Kidney glomerular epithelial cell (primary cell): ENCODE measurements around the gene HSDL2.
"Not testable (repeated sequence)": the region's sequence is repeated elsewhere in the genome, so short reads cannot be mapped to it uniquely, and the experiment has no call there.

Source experiments
- DNase-seq: peaks from one replicate; lab custom pipeline; 2025; lab: John Stamatoyannopoulos, UW

Gene HSDL2

GRCh38 chr9:112380102-112380824 is at the start of gene HSDL2:
TSS of gene HSDL2 (plus strand) at chr9:112380108. CDS start at chr9:112380164, 56 bp downstream.
- DNase-seq, result peak; percentile 57

DNA sequence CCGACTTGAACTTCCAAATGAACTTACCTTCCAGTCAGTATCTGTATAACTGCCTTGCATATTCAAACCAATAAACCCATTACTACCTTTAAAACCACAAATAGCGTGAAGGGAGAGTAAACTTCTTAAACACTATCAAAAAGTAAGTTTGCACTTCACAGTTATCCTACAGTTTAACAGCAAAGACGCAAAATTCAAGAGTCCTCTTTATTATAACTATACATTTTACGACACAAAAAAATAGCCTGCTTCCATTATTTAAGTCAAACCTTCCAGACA is 48.3 kb upstream of the HSDL2 start:
- no peak for DNase-seq

GRCh38 chr9:112332214-112332613 is 47.7 kb upstream of the HSDL2 start:
- DNase-seq, result no peak

- DNase-seq, result peak; percentile 66
Observed at GRCh38 chr9:112332674-112332976, 47.3 kb upstream of the HSDL2 start.

- DNase-seq, result peak; percentile 92
Observed at GRCh38 chr9:112332977-112333638, 46.8 kb upstream of the HSDL2 start, which contains the start of gene PTBP3. TSS of gene PTBP3 (minus strand) at chr9:112333619. CDS start at chr9:112297865, 35,754 bp downstream.

DNA sequence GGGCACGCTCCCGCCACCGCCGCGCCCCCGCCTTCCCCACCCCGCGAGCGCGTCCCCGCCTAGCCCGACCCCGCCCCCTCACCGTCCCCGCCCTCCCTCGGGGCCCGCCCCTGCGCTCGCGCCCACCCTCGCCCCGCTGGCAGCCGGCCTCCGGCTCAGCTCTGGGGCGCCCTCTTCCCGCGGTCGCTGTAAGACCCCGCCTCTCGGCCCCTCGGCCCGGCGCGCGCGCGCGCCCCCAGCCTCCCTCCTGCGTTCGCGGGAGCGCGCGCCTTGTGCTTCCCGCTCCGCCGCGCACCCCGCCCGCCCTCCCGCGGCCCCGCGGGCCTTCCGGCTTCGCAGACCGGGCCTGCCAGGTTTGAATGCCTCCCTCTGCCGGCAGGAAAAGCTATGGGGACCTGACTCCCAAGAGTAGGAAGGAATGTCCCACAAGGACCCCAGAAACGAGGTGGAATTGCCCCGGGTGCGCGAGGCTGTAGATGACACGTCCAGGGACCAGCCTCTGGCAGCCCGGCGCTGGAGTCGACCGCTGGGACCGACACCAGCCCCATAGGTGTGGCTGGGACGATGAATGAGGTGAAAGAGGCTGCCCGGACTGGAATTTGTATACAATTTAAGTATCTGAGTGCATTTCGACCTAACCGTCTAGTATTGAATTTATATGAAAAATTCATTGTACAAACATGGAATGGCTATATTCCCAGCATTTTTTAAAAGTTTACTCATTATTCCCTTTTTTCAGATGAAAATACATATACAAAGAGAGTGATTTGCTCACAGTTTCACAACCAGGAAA is 46.1 kb upstream of the HSDL2 start:
- peak; percentile 93 for DNase-seq

DNA sequence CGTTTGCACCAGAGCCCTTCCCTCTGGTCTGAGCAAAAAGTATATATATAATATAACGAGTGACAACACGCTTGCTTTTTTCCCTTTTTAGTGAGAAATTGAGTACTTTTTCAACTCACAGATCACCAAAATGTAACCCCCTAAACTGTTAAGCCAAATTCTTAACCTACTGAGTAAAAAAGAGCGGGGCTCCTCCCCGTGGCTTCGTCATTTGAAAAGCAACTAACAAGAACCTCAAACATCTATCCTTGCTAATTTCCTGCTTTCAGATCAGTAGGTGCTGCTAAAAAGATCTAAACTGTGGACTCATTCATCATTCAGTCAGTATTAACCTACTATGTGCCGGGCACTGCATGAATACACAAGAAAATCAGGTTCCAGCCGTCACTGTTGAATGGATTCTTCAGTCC is 45.5 kb upstream of the HSDL2 start:
- DNase-seq, result peak; percentile 62

- no peak for DNase-seq
Observed at GRCh38 chr9:112337547-112337946, 42.4 kb upstream of the HSDL2 start.

- DNase-seq, result peak; percentile 72
Observed at GRCh38 chr9:112338561-112338960, 41.3 kb upstream of the HSDL2 start.

DNA sequence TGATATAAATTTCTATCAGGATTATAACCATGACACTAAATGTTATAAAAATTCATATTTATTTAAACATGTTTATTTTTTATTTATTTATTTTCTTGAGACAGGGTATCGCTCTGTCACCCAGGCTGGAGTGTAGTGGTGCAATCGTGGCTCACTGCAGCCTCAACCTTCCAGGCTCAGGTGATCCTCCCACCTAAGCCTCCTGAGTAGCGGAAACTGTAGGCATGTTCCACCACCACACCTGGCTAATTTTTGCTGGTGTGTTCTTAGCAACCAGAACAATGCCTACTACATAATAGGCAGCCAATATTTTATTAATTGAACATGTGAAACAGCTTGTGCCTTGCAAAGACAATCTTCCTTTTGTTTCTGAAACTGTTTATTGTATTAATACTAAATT is 40.0 kb upstream of the HSDL2 start:
- no peak for DNase-seq

GRCh38 chr9:112341730-112342129 is 38.2 kb upstream of the HSDL2 start:
- DNase-seq, result peak; percentile 52

GRCh38 chr9:112348257-112349007 is 31.5 kb upstream of the HSDL2 start:
- DNase-seq, result no peak

GRCh38 chr9:112349008-112349333 is 30.9 kb upstream of the HSDL2 start:
- DNase-seq, result no peak

GRCh38 chr9:112351184-112351583 is 28.7 kb upstream of the HSDL2 start:
- DNase-seq, result no peak

- DNase-seq, result no peak
Observed at GRCh38 chr9:112352209-112352608, 27.7 kb upstream of the HSDL2 start.

DNA sequence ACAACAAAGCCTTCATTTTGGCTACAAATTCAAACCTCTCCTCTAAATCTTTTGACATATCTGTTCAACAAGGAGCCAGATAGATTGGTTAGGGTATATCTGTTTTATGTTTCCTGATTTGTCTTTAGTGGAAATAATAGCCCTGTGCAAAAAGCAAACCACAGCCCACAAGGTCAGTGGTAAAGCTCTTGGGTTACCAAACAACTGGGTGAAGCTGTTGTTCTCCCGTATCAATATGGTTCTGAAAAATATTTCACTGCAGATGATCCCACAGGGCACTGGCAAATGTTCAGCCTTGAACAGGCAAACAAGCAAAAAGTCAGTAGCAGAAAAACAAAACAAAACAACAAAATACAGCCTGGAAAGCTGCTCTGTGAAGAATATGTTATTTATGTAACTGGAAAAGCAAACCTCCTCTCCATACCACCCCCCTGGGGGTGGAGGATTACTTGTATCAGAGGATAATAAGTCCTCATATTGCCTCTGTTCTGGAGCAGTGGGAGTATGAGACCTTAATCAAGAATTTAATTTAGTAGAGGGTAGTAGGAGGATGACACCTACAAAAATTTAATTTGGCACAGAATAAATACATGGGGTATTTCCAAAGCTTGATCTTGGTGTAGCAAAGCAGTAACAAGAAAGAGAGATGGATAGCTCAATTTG is 25.7 kb upstream of the HSDL2 start:
- DNase-seq, result no peak

DNA sequence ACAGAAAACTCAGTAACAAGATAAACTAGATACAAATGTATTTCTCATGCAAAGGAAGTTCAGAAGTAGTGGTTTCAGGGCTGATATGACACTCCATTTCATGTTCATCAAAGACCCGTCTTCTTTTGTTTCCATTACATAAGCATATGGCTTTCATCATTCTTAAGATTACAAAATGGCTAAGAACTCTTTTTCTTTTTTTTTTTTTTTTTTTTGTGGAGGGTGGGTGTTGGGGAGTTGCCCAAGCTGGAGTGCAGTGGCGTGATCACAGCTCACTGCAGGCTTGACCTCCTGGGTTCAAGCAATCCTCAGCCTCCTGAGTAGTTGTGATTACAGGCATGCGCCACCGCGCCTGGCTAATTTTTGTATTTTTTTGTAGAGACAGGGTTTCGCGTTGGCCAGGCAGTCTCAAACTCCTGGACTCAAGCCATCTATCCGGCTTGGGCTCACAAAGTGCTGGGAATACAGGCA is 24.4 kb upstream of the HSDL2 start:
- peak; percentile 65 for DNase-seq

- peak; percentile 76 for DNase-seq
Observed at GRCh38 chr9:112360047-112360804, 19.7 kb upstream of the HSDL2 start.

- DNase-seq, result peak; percentile 44
Observed at GRCh38 chr9:112361601-112362000, 18.3 kb upstream of the HSDL2 start.

DNA sequence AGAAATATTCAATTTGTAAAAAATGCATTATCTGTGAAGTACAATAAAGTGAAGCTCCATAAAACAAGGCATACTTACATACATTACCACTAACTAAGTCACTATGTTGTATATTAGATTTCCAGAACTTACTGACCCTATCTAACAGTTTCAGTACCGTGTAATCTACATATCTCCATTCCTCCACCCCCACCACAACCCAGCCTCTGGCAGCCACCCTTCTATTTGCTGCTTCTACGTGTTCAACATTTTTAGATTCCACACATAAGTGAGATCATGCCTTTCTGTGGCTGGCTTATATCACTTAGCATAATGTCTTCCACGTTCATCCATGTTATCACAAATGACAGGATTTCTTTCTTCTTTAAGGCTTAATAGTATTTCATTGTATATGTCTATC is 15.1 kb upstream of the HSDL2 start:
- no peak for DNase-seq

- not testable (repeated sequence) for DNase-seq
Observed at GRCh38 chr9:112365257-112365656, 14.7 kb upstream of the HSDL2 start.
